Measurements from ENCODE around the gene ATP5ME. TPM values are rescaled to one million over a fixed set of nuclear protein-coding genes. Genes with fewer than 3 reads are reported as not detected.

ATP5ME gene
- total and polyA plus RNA-seq, 2 of the 13 experiments (the other 11 are each of a cell fraction or from before 2014, with no cell fraction given) = 305 to 753 TPM

DNA sequence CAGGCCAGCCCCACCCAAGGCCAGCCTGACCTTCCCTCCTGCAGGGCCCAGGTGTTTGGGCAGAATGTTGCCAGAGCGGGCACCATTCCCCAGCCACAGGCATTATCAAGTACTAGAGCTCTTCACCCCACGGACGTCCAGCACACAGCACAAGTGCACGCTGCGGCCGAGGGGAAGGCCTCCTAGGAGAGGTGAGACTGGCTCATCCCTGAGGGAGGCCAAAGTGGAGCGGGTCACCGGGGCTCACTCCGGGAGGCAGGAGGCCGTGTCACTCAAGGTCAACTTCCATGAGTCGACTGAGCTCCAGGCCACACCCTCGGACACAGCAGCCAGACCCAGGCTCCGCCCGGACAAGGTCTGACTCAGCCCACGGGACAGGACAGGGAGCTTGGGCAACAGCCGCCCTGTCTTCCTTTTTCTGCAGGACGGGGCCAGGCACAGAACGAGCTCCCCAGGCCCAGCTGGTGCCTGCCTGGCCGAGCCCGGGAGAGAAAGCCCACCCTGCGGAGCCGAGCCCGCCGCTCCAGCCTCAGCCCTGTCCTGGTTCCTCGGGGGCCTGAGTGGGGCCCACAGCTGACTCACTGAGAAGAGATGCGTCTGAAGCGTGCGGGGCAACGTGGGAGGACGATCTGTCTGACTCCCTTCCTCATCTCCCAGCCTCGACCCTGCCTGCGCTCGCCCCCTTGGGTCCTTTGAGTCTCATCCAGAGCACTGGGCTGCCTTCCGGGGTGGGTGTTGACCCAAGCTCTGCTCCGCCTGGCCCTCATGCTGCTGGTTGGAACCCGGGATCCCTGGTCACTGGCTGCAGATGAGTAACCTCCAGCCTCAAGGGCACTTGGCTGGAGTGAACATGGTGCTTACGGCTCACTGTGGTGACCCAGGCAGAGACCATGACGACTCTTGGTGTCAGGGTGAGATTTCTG, 13.2 kb upstream of the ATP5ME start (continued):
- TF ChIP-seq, protein P1, sequence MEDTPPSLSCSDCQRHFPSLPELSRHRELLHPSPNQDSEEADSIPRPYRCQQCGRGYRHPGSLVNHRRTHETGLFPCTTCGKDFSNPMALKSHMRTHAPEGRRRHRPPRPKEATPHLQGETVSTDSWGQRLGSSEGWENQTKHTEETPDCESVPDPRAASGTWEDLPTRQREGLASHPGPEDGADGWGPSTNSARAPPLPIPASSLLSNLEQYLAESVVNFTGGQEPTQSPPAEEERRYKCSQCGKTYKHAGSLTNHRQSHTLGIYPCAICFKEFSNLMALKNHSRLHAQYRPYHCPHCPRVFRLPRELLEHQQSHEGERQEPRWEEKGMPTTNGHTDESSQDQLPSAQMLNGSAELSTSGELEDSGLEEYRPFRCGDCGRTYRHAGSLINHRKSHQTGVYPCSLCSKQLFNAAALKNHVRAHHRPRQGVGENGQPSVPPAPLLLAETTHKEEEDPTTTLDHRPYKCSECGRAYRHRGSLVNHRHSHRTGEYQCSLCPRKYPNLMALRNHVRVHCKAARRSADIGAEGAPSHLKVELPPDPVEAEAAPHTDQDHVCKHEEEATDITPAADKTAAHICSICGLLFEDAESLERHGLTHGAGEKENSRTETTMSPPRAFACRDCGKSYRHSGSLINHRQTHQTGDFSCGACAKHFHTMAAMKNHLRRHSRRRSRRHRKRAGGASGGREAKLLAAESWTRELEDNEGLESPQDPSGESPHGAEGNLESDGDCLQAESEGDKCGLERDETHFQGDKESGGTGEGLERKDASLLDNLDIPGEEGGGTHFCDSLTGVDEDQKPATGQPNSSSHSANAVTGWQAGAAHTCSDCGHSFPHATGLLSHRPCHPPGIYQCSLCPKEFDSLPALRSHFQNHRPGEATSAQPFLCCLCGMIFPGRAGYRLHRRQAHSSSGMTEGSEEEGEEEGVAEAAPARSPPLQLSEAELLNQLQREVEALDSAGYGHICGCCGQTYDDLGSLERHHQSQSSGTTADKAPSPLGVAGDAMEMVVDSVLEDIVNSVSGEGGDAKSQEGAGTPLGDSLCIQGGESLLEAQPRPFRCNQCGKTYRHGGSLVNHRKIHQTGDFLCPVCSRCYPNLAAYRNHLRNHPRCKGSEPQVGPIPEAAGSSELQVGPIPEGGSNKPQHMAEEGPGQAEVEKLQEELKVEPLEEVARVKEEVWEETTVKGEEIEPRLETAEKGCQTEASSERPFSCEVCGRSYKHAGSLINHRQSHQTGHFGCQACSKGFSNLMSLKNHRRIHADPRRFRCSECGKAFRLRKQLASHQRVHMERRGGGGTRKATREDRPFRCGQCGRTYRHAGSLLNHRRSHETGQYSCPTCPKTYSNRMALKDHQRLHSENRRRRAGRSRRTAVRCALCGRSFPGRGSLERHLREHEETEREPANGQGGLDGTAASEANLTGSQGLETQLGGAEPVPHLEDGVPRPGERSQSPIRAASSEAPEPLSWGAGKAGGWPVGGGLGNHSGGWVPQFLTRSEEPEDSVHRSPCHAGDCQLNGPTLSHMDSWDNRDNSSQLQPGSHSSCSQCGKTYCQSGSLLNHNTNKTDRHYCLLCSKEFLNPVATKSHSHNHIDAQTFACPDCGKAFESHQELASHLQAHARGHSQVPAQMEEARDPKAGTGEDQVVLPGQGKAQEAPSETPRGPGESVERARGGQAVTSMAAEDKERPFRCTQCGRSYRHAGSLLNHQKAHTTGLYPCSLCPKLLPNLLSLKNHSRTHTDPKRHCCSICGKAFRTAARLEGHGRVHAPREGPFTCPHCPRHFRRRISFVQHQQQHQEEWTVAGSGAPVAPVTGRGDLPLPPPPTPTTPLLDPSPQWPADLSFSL (CRISPR knock-in tag; IDR thresholded peaks at IDR 0.05) = no peak
- TF ChIP-seq, protein P2, sequence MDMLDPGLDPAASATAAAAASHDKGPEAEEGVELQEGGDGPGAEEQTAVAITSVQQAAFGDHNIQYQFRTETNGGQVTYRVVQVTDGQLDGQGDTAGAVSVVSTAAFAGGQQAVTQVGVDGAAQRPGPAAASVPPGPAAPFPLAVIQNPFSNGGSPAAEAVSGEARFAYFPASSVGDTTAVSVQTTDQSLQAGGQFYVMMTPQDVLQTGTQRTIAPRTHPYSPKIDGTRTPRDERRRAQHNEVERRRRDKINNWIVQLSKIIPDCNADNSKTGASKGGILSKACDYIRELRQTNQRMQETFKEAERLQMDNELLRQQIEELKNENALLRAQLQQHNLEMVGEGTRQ (IDR thresholded peaks at IDR 0.05; ENCODE audit: low read depth, low read length) = no peak
- TF ChIP-seq, protein P2 (CRISPR knock-in tag; IDR thresholded peaks at IDR 0.05; ENCODE audit: borderline replicate concordance) = no peak
- no peak for TF ChIP-seq SRSF9 (IDR thresholded peaks at IDR 0.05; ENCODE audit: borderline replicate concordance, insufficient read depth, low read depth, low read length, poor library complexity, severe bottlenecking)
- TF ChIP-seq ZNF724P (CRISPR knock-in tag; IDR thresholded peaks at IDR 0.05; ENCODE audit: borderline replicate concordance) = no peak
- 0 out of 2 replicates have a peak, but pooled peaks have one; percentile 26 for TF ChIP-seq PPARG (CRISPR knock-in tag; conservative IDR thresholded peaks at IDR 0.05)
- TF ChIP-seq HOXD1 (CRISPR knock-in tag; IDR thresholded peaks at IDR 0.05) = no peak
- TF ChIP-seq, protein P3, sequence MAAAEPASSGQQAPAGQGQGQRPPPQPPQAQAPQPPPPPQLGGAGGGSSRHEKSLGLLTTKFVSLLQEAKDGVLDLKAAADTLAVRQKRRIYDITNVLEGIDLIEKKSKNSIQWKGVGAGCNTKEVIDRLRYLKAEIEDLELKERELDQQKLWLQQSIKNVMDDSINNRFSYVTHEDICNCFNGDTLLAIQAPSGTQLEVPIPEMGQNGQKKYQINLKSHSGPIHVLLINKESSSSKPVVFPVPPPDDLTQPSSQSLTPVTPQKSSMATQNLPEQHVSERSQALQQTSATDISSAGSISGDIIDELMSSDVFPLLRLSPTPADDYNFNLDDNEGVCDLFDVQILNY (CRISPR knock-in tag; conservative IDR thresholded peaks at IDR 0.05) = no peak
- TF ChIP-seq, protein P4, sequence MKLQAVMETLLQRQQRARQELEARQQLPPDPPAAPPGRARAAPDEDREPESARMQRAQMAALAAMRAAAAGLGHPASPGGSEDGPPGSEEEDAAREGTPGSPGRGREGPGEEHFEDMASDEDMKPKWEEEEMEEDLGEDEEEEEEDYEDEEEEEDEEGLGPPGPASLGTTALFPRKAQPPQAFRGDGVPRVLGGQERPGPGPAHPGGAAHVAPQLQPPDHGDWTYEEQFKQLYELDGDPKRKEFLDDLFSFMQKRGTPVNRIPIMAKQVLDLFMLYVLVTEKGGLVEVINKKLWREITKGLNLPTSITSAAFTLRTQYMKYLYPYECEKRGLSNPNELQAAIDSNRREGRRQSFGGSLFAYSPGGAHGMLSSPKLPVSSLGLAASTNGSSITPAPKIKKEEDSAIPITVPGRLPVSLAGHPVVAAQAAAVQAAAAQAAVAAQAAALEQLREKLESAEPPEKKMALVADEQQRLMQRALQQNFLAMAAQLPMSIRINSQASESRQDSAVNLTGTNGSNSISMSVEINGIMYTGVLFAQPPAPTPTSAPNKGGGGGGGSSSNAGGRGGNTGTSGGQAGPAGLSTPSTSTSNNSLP (IDR thresholded peaks at IDR 0.05; ENCODE audit: low read depth, low read length) = no peak
- TF ChIP-seq BCL6 (CRISPR knock-in tag; IDR thresholded peaks at IDR 0.05) = 0 out of 2 replicates have a peak, but pooled peaks have one; percentile 2
- TF ChIP-seq ATF7 (IDR thresholded peaks at IDR 0.05) = no peak
- TF ChIP-seq ATF7 (CRISPR knock-in tag; IDR thresholded peaks at IDR 0.05) = no peak
- no peak for TF ChIP-seq ZFP41 (CRISPR knock-in tag; IDR thresholded peaks at IDR 0.05; ENCODE audit: borderline replicate concordance)
- 0 out of 2 replicates have a peak, but pooled peaks have one; percentile 73 for TF ChIP-seq ZNF546 (CRISPR knock-in tag; conservative IDR thresholded peaks at IDR 0.05)
- peak; percentile 60; the same call in 1 of the 2 replicates for TF ChIP-seq YEATS4 (CRISPR knock-in tag; IDR thresholded peaks at IDR 0.05; ENCODE audit: borderline replicate concordance)

Data from HepG2 (cell line).